Raji (cell line): ENCODE measurements around the gene GALNT15.
A peak's percentile ranks its signal among the peaks of the same experiment; 100 is the strongest.

Source experiments
- POLR2A ChIP-seq: IDR thresholded peaks from 2 replicates; pipeline ENCODE4 v1.6.1; 2011; ENCODE audit warnings: low read depth, low read length, control low read depth; ENCODE audit not compliant: insufficient read depth

The GALNT15 gene

DNA sequence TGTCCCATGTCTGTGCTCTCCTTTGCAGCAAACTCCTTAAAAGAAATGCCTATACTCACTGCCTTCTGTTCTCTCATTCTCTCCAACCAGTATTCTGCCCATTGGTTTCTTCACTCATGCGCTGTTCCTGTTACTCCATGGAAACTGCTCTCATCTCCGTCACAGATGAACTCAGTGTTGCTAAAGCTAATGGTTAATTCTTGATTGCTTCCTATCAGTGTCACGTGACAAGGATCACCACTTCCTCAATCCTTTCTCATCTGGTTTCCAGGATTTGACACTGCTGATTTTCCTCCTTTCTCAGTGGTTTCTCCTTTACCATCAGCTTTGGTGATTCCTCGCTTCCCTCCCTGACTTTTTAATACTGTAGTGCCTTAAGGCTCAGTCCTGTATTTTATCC lies 87.7 kb downstream of the GALNT15 start:
- no peak for TF ChIP-seq POLR2A

GRCh38 chr3:16264174-16264707 lies 89.8 kb downstream of the GALNT15 start:
- TF ChIP-seq POLR2A: no peak

- TF ChIP-seq POLR2A: peak; percentile 93
Observed at GRCh38 chr3:16264708-16265454, 90.4 kb downstream of the GALNT15 start, which contains the start of the genes DPH3 and OXNAD1. TSS of gene DPH3 (minus strand) at chr3:16264943. CDS start at chr3:16264876, 67 bp downstream. TSS of gene OXNAD1 (plus strand) at chr3:16265212. CDS start at chr3:16270953, 5,741 bp downstream.

GRCh38 chr3:16265455-16265786 lies 90.9 kb downstream of the GALNT15 start:
- no peak for TF ChIP-seq POLR2A

- TF ChIP-seq POLR2A: no peak
Observed at GRCh38 chr3:16266714-16267113, 92.2 kb downstream of the GALNT15 start.

- no peak for TF ChIP-seq POLR2A
Observed at GRCh38 chr3:16270855-16271254, 96.4 kb downstream of the GALNT15 start.

DNA sequence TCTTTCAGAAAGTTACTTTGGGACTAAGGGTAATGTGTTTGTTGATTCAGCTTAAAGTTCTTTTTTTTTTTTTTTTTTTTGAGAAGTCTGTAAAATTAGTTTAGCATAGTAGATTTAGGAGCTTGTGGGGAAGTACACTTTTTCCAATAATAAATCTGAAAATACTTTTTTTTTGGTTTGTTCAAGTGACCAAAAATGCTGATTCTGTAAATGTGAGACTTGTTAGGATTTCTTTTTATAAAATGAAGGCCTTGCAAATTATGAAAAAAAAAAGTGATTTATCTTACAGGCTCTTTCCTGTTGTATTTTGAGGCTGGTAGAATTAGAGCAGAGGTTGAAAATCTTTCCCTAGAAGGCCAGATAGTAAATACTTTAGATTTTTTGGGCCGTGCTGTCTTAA lies 98.1 kb downstream of the GALNT15 start:
- no peak for TF ChIP-seq POLR2A

GRCh38 chr3:16273867-16274266 lies 99.4 kb downstream of the GALNT15 start:
- TF ChIP-seq POLR2A: no peak

- TF ChIP-seq POLR2A: no peak
Observed at GRCh38 chr3:16277471-16277870, 103.0 kb downstream of the GALNT15 start.

DNA sequence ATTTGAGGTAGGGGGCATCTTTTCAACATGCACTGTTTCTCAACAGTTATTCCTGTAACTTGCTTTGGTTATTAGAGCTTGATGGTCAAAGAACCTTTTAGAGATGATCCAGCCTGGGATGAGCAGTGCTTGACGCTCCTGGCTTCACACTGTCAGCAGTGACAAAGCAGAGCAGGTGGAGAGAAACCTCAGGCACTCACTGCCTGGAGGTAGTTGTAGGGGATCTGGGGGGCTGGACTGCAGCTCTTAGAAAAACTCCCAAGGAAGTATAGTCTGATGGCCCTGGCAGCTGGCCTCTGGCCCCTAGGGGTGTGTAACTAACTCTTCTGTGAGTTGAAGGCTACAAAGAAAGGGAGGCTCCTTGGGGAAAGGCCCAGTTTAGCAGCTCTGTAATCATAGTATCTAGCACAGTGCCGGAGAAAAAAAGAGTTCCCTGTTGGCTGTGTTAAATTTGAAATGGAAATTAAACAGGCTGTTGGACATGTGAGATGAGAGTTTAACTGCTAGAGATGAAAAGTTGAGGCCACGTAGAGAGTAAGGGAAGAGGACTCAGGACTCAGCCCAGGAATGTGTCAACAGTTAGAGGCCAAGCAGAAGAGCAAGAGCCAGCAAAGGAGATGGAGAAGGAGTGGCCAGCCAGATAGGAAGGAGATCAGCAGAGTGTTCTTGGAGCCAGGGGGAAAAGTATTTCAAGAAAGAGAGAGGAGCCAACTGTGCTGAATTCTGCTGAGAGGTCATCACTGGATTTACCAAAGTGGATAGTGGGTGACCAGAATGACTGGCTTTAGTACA lies 104.7 kb downstream of the GALNT15 start:
- TF ChIP-seq POLR2A: no peak

- TF ChIP-seq POLR2A: no peak
Observed at GRCh38 chr3:16280671-16281070, 106.2 kb downstream of the GALNT15 start.
